Testis (tissue), 2 donors: Measurements from ENCODE around the gene ADIRF.
"Not testable (repeated sequence)": the region's sequence is repeated elsewhere in the genome, so short reads cannot be mapped to it uniquely, and the experiment has no call there.

ENCODE experiments used
- POLR2A ChIP-seq: fragments of 450-650 bp; IDR thresholded peaks from one replicate; pipeline ENCODE4 v1.6.1; 2017; ENCODE audit warnings: antibody characterized with exemption, mild to moderate bottlenecking, moderate library complexity
- TF ChIP-seq, protein P1 (sequence below), 3 experiments: fragments of 450-650 bp in 2 of 3; fragments of 200-600 bp in 1 of 3; sonication (generic) in 1 of 3; IDR thresholded peaks; one replicate each; pipeline ENCODE4 v1.5.1; 2016 to 2019; ENCODE audit warnings: antibody characterized with exemption in 3 of 3, mild to moderate bottlenecking in 2 of 3, moderate library complexity in 1 of 3

DNA sequence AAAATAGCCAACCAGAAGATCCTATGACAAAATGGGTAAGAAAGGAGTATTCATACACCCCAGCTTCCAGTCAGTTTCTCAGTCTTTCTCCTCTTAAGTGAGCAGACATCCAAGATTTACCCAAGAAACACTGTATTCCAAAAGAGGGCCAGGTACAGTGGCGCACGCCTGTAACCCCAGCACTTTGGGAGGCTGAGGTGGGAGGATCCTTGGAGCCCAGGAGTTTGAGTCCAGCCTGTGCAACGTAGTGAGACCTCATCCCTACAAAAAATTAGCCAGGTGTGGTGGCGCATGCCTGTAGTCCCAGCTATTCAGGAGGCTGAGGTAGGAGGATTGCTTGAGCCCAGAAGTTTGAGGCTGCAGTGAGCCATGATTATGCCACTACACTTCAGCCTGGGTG, 20.5 kb upstream of the ADIRF start:
- TF ChIP-seq, protein P1, sequence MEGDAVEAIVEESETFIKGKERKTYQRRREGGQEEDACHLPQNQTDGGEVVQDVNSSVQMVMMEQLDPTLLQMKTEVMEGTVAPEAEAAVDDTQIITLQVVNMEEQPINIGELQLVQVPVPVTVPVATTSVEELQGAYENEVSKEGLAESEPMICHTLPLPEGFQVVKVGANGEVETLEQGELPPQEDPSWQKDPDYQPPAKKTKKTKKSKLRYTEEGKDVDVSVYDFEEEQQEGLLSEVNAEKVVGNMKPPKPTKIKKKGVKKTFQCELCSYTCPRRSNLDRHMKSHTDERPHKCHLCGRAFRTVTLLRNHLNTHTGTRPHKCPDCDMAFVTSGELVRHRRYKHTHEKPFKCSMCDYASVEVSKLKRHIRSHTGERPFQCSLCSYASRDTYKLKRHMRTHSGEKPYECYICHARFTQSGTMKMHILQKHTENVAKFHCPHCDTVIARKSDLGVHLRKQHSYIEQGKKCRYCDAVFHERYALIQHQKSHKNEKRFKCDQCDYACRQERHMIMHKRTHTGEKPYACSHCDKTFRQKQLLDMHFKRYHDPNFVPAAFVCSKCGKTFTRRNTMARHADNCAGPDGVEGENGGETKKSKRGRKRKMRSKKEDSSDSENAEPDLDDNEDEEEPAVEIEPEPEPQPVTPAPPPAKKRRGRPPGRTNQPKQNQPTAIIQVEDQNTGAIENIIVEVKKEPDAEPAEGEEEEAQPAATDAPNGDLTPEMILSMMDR (IDR thresholded peaks at IDR 0.05): not testable (repeated sequence)
- not testable (repeated sequence) for TF ChIP-seq POLR2A
